ENCODE data around the gene TRANK1. TPM values are rescaled to one million over a fixed set of nuclear protein-coding genes. Genes with fewer than 3 reads are reported as not detected.

TRANK1 gene
- total and polyA plus RNA-seq, 4 donors = 2.9 to 40.0 (median 10.2) TPM

DNA sequence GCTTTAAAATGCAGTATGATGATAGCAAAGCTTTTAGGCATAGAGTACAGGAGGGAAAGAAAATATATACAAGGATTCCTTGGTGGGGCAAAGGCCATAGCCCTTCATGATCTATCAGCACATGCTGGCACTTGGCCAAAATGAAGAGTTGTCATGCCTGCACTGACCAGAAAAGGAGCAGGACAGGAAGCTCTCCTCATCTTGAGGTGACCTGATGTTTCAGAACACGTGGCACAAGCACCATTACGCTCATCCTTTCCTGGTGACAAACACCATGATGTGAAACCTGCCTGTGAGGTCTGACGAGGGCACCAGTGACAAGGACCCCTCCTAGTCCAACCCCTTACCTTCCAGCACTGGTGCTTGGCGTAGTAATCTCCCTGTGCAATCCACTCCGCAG lies 102.6 kb downstream of the TRANK1 start:
- no peaks in the 10 kb centered on the region for H3K27me3 ChIP-seq (ENCODE audit: control insufficient read depth in 4 of 4, insufficient read depth in 4 of 4, low read length in 3 of 4)
- H3K9ac ChIP-seq (ENCODE audit: low read depth in 1 of 2, low read length in 2 of 2) = no peak overlapping the region
- no peak overlapping the region for H3K27ac ChIP-seq (ENCODE audit: low read depth in 1 of 2, low read length in 2 of 2)
- no peaks in the 10 kb centered on the region for H3K4me1 ChIP-seq (ENCODE audit: control insufficient read depth in 4 of 4, insufficient read depth in 4 of 4, low read length in 3 of 4)
- DNase-seq (ENCODE audit: low spot score) = no peak
- TF ChIP-seq, protein P1, sequence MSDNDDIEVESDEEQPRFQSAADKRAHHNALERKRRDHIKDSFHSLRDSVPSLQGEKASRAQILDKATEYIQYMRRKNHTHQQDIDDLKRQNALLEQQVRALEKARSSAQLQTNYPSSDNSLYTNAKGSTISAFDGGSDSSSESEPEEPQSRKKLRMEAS (IDR thresholded peaks at IDR 0.05) = no peak
- TF ChIP-seq RXRA (IDR thresholded peaks at IDR 0.05) = no peak
- no peak for TF ChIP-seq RAD21 (IDR thresholded peaks at IDR 0.05)
- peaks cover 0 to 8% (median under 1%) of the 10 kb centered on the region in 4 donors for H3K9me3 ChIP-seq (ENCODE audit: control insufficient read depth in 4 of 4, low read length in 3 of 4)
- no peak overlapping the region for H3K4me3 ChIP-seq (ENCODE audit: low read depth in 1 of 3, low read length in 3 of 3)
- 93% methylated on average over 5 of the region's 5 CpGs for WGBS
- H3K36me3 ChIP-seq (ENCODE audit: control insufficient read depth in 4 of 4, insufficient read depth in 3 of 4, low read depth in 1 of 4, low read length in 3 of 4) = peaks cover 10 to 80% (median 70%) of the 10 kb centered on the region in 4 donors

GRCh38 chr3:36840453-36840921 lies 104.4 kb downstream of the TRANK1 start:
- WGBS = 94% methylated on average over 5 of the region's 5 CpGs
- no peak for TF ChIP-seq EGR1 (IDR thresholded peaks at IDR 0.05; ENCODE audit: low read depth in 2 of 2)
- TF ChIP-seq, protein P2, sequence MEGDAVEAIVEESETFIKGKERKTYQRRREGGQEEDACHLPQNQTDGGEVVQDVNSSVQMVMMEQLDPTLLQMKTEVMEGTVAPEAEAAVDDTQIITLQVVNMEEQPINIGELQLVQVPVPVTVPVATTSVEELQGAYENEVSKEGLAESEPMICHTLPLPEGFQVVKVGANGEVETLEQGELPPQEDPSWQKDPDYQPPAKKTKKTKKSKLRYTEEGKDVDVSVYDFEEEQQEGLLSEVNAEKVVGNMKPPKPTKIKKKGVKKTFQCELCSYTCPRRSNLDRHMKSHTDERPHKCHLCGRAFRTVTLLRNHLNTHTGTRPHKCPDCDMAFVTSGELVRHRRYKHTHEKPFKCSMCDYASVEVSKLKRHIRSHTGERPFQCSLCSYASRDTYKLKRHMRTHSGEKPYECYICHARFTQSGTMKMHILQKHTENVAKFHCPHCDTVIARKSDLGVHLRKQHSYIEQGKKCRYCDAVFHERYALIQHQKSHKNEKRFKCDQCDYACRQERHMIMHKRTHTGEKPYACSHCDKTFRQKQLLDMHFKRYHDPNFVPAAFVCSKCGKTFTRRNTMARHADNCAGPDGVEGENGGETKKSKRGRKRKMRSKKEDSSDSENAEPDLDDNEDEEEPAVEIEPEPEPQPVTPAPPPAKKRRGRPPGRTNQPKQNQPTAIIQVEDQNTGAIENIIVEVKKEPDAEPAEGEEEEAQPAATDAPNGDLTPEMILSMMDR (IDR thresholded peaks at IDR 0.05; ENCODE audit: low read depth, low read length, missing input control) = no peak
- TF ChIP-seq RAD21 (IDR thresholded peaks at IDR 0.05) = no peak
- TF ChIP-seq HNF4G (IDR thresholded peaks at IDR 0.05) = no peak
- TF ChIP-seq HNF4A (conservative IDR thresholded peaks at IDR 0.05) = no peak
- TF ChIP-seq SP1 (IDR thresholded peaks at IDR 0.05) = no peak
- TF ChIP-seq NR2F2 (IDR thresholded peaks at IDR 0.05) = no peak
- TF ChIP-seq GABPA (IDR thresholded peaks at IDR 0.05 in 1 of 2, conservative IDR thresholded peaks at IDR 0.05 in 1 of 2) = no peak
- TF ChIP-seq ZBTB33 (IDR thresholded peaks at IDR 0.05) = no peak
- no peak for TF ChIP-seq REST (IDR thresholded peaks at IDR 0.05)
- TF ChIP-seq, protein P1 (IDR thresholded peaks at IDR 0.05) = no peak
- no peak for TF ChIP-seq JUND (IDR thresholded peaks at IDR 0.05)
- TF ChIP-seq YY1 (IDR thresholded peaks at IDR 0.05) = no peak
- TF ChIP-seq FOXA2 (IDR thresholded peaks at IDR 0.05) = no peak
- Histone ChIP-seq H3K9ac (ENCODE audit: low read depth in 1 of 2, low read length in 2 of 2) (no peak overlapping the region), H3K9me3 (ENCODE audit: control insufficient read depth in 4 of 4, low read length in 3 of 4) (peaks cover 0 to 8% (median under 1%) of the 10 kb centered on the region in 4 donors), H3K4me1 (ENCODE audit: control insufficient read depth in 4 of 4, insufficient read depth in 4 of 4, low read length in 3 of 4) (no peaks in the 10 kb centered on the region), H3K27me3 (ENCODE audit: control insufficient read depth in 4 of 4, insufficient read depth in 4 of 4, low read length in 3 of 4) (no peaks in the 10 kb centered on the region), H3K27ac (ENCODE audit: low read depth in 1 of 2, low read length in 2 of 2) (no peak overlapping the region), H3K36me3 (ENCODE audit: control insufficient read depth in 4 of 4, insufficient read depth in 3 of 4, low read depth in 1 of 4, low read length in 3 of 4) (peaks cover 10 to 77% (median 58%) of the 10 kb centered on the region in 4 donors), H3K4me3 (ENCODE audit: low read depth in 1 of 3, low read length in 3 of 3) (no peak overlapping the region)
- no peak for DNase-seq (ENCODE audit: low spot score)
